Lung (tissue), 12 donors: ENCODE measurements around the gene HSPG2. TPM values are rescaled to one million over a fixed set of nuclear protein-coding genes. Genes with fewer than 3 reads are reported as not detected.

ENCODE experiments used
- ATAC-seq: fragments of 200-7000 bp; cut with Tn5 transposase; one replicate; pipeline ENCODE4 v1.9.1; 2020; ENCODE audit warnings: moderate number of reproducible peaks; ENCODE audit not compliant: insufficient read depth, low FRiP score
- DNase-seq, 3 donors: peaks; one replicate each; pipeline ENCODE4 v3.0.0-alpha.2; 2013 to 2017
- H3K27ac ChIP-seq, 2 donors: one replicate each; pipeline ENCODE4 v1.5.1; 2013; ENCODE audit warnings: mild to moderate bottlenecking in 2 of 2, moderate library complexity in 2 of 2, control low read depth in 1 of 2, inconsistent platforms in 1 of 2, low read depth in 1 of 2, low read length in 1 of 2
- H3K27me3 ChIP-seq, 3 donors: one replicate each; pipeline ENCODE4 v1.5.1; 2013; ENCODE audit warnings: low read length in 2 of 3; ENCODE audit not compliant: control insufficient read depth in 3 of 3, insufficient read depth in 3 of 3
- H3K36me3 ChIP-seq, 4 donors: one replicate each; pipeline ENCODE4 v1.5.1; 2013; ENCODE audit warnings: low read length in 4 of 4, mild to moderate bottlenecking in 1 of 4, moderate library complexity in 1 of 4; ENCODE audit not compliant: control insufficient read depth in 4 of 4, insufficient read depth in 4 of 4
- H3K4me1 ChIP-seq, 5 donors: one replicate each; pipeline ENCODE4 v1.5.1; 2013; ENCODE audit warnings: low read length in 5 of 5, mild to moderate bottlenecking in 2 of 5, moderate library complexity in 1 of 5; ENCODE audit not compliant: control insufficient read depth in 5 of 5, insufficient read depth in 5 of 5
- H3K4me3 ChIP-seq: one replicate; pipeline ENCODE4 v1.5.1; 2013; ENCODE audit warnings: mild to moderate bottlenecking, control low read depth, moderate library complexity
- H3K9ac ChIP-seq, 2 donors: one replicate each; pipeline ENCODE4 v1.5.1; 2013; ENCODE audit warnings: low read length in 2 of 2, control low read depth in 1 of 2; ENCODE audit not compliant: insufficient read depth in 1 of 2
- H3K9me3 ChIP-seq, 4 donors: one replicate each; pipeline ENCODE4 v1.5.1; 2013; ENCODE audit warnings: low read length in 3 of 4, mild to moderate bottlenecking in 1 of 4, moderate library complexity in 1 of 4; ENCODE audit not compliant: control insufficient read depth in 4 of 4, insufficient read depth in 3 of 4
- CTCF ChIP-seq: IDR thresholded peaks from 2 replicates; pipeline ENCODE4 v1.5.1; 2012; ENCODE audit warnings: mild to moderate bottlenecking; ENCODE audit errors: control extremely low read depth, extremely low read depth
- WGBS, 2 donors: extraction: QIAGEN DNeasy Blood & Tissue Kit; methylation state at CpG; one replicate each; pipeline ENCODE4 v1.1.7; 2013; 5-methylcytosine and 5-hydroxymethylcytosine counted together
- polyA plus RNA-seq, 2 donors: library from polyadenylated mRNA; stranded (reverse); fragments of 200-250 nt; gene quantifications; one replicate each; pipeline ENCODE4 v1.2.1, GENCODE V29; 2013
- total RNA-seq, 2 donors: library from RNA; depleted of rRNA in 1 of 2; stranded (reverse); fragments of >200 nt in 1 of 2; gene quantifications; one replicate each; pipeline ENCODE4 v1.2.1, GENCODE V29; 2014 to 2021
- donor health status: control.
- donor health status: control.
- donor health status: Bipolar disorder and iron deficiency.
- donor health status: healthy.
- donor health status: DM: yes; HTN: yes; CAD: no.

The HSPG2 gene
- total and polyA plus RNA-seq, 4 donors, result 58.0 to 335 (median 140) TPM

- ATAC-seq (no peak), DNase-seq (no peak)
- H3K36me3 ChIP-seq, result peaks cover 2 to 66% (median 22%) of the 10 kb centered on the region in 4 donors
- WGBS, 2 donors, result 93 to 96% methylated on average over 29 to 30 of the region's 30 CpGs
- H3K27ac ChIP-seq, result no peak overlapping the region
- H3K9ac ChIP-seq, result no peak overlapping the region
- H3K4me1 ChIP-seq, result no peaks in the 10 kb centered on the region
- H3K27me3 ChIP-seq, result no peaks in the 10 kb centered on the region
- TF ChIP-seq CTCF, result no peak
- H3K9me3 ChIP-seq, result peaks cover 0 to 2% (median 0%) of the 10 kb centered on the region in 4 donors
- H3K4me3 ChIP-seq, result no peak overlapping the region
Observed at GRCh38 chr1:21849909-21850576, 87.1 kb downstream of the HSPG2 start.

- peaks cover 0 to 2% (median 0%) of the 10 kb centered on the region in 4 donors for H3K9me3 ChIP-seq
- 95 to 97% methylated on average over 17 of the region's 17 CpGs for WGBS, 2 donors
- no peak overlapping the region for H3K9ac ChIP-seq
- no peak for TF ChIP-seq CTCF
- H3K27ac ChIP-seq, result no peak overlapping the region
- no peak overlapping the region for H3K4me3 ChIP-seq
- H3K36me3 ChIP-seq, result peaks cover 4 to 66% (median 24%) of the 10 kb centered on the region in 4 donors
- no peaks in the 10 kb centered on the region for H3K4me1 ChIP-seq
- ATAC-seq, result no peak
- no peaks in the 10 kb centered on the region for H3K27me3 ChIP-seq
- DNase-seq, result no peak
Observed at GRCh38 chr1:21848524-21849174, 88.5 kb downstream of the HSPG2 start.

GRCh38 chr1:21847223-21848205, 89.6 kb downstream of the HSPG2 start:
- H3K9me3 ChIP-seq, result peaks cover 0 to 2% (median 0%) of the 10 kb centered on the region in 4 donors
- H3K27me3 ChIP-seq, result no peaks in the 10 kb centered on the region
- H3K27ac ChIP-seq, result no peak overlapping the region
- no peak overlapping the region for H3K4me3 ChIP-seq
- no peak overlapping the region for H3K9ac ChIP-seq
- no peaks in the 10 kb centered on the region for H3K4me1 ChIP-seq
- no peak for DNase-seq
- 94 to 95% methylated on average over 47 of the region's 47 CpGs for whole genome bisulfite sequencing, 2 donors
- peaks cover 4 to 67% (median 27%) of the 10 kb centered on the region in 4 donors for H3K36me3 ChIP-seq
- TF ChIP-seq CTCF, result no peak
- no peak for ATAC-seq
